Measurements from ENCODE around the gene LYPD8. TPM values are rescaled to one million over a fixed set of nuclear protein-coding genes. Genes with fewer than 3 reads are reported as not detected.

The LYPD8 gene
- total and polyA plus RNA-seq, 2 experiments from 2014 or later, result not detected

DNA sequence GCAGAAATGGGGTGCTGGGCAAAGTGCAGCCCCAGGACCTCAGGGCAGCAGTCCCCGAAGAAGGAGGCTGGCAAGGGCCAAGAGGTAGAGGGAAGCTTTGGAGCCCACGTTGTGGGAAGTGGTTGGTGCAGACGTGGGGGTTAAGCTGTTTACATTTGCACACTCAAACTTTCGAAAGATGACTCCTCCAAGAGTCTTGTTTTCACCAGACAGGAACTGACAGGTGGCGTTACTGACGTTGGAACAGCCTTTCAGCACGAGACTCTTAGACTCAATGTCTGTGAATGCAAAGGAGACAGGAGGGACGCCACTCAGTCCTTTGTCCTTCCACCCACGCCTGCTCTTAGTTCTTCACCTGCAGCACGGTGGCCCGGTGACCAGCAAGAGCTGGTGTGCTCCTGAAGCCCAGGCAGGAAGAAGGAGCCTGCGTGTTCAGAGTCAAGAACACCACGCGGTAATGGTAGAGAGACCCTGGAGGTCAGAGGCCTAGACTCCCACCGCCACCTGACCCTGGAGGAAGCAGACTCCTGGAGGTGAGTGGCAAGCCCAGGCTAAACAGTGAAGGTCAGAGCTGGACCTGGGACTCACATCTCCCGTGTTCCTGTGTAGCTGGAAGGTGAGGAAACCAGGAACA, 15.9 kb downstream of the LYPD8 start:
- Histone ChIP-seq H3K4me1 (ENCODE audit: insufficient read depth) (no peaks in the 10 kb centered on the region), H3K79me2 (replicated peaks; ENCODE audit: insufficient read depth) (no peaks in the 10 kb centered on the region), H3K27ac (ENCODE audit: low read depth) (no peak overlapping the region), H3K36me3 (ENCODE audit: insufficient read depth) (no peaks in the 10 kb centered on the region), H4K20me1 (replicated peaks; ENCODE audit: insufficient read depth) (no peaks in the 10 kb centered on the region), H3K4me2 (no peak overlapping the region), H3K27me3 (ENCODE audit: insufficient read depth) (no peaks in the 10 kb centered on the region), H3F3A (replicated peaks; ENCODE audit: low read depth) (no peaks in the 10 kb centered on the region), H2AFZ (no peak overlapping the region), H3K9me2 (ENCODE audit: insufficient read depth) (no peaks in the 10 kb centered on the region), H3K4me3 (no peak overlapping the region)
- Mint-ChIP-seq H3K4me3 (no peak overlapping the region), H3K27ac (no peak overlapping the region), H3K9me3 (peaks cover 95% of the 10 kb centered on the region), H3K4me1 (no peaks in the 10 kb centered on the region), H3K27me3 (ENCODE audit: insufficient read depth, low read depth, poor library complexity) (peaks cover 4% of the 10 kb centered on the region), H3K36me3 (ENCODE audit: low read depth) (peaks cover 36% of the 10 kb centered on the region)
- ATAC-seq (no peak), DNase-seq (ENCODE audit: low spot score) (no peak)
- TF ChIP-seq, protein P1, sequence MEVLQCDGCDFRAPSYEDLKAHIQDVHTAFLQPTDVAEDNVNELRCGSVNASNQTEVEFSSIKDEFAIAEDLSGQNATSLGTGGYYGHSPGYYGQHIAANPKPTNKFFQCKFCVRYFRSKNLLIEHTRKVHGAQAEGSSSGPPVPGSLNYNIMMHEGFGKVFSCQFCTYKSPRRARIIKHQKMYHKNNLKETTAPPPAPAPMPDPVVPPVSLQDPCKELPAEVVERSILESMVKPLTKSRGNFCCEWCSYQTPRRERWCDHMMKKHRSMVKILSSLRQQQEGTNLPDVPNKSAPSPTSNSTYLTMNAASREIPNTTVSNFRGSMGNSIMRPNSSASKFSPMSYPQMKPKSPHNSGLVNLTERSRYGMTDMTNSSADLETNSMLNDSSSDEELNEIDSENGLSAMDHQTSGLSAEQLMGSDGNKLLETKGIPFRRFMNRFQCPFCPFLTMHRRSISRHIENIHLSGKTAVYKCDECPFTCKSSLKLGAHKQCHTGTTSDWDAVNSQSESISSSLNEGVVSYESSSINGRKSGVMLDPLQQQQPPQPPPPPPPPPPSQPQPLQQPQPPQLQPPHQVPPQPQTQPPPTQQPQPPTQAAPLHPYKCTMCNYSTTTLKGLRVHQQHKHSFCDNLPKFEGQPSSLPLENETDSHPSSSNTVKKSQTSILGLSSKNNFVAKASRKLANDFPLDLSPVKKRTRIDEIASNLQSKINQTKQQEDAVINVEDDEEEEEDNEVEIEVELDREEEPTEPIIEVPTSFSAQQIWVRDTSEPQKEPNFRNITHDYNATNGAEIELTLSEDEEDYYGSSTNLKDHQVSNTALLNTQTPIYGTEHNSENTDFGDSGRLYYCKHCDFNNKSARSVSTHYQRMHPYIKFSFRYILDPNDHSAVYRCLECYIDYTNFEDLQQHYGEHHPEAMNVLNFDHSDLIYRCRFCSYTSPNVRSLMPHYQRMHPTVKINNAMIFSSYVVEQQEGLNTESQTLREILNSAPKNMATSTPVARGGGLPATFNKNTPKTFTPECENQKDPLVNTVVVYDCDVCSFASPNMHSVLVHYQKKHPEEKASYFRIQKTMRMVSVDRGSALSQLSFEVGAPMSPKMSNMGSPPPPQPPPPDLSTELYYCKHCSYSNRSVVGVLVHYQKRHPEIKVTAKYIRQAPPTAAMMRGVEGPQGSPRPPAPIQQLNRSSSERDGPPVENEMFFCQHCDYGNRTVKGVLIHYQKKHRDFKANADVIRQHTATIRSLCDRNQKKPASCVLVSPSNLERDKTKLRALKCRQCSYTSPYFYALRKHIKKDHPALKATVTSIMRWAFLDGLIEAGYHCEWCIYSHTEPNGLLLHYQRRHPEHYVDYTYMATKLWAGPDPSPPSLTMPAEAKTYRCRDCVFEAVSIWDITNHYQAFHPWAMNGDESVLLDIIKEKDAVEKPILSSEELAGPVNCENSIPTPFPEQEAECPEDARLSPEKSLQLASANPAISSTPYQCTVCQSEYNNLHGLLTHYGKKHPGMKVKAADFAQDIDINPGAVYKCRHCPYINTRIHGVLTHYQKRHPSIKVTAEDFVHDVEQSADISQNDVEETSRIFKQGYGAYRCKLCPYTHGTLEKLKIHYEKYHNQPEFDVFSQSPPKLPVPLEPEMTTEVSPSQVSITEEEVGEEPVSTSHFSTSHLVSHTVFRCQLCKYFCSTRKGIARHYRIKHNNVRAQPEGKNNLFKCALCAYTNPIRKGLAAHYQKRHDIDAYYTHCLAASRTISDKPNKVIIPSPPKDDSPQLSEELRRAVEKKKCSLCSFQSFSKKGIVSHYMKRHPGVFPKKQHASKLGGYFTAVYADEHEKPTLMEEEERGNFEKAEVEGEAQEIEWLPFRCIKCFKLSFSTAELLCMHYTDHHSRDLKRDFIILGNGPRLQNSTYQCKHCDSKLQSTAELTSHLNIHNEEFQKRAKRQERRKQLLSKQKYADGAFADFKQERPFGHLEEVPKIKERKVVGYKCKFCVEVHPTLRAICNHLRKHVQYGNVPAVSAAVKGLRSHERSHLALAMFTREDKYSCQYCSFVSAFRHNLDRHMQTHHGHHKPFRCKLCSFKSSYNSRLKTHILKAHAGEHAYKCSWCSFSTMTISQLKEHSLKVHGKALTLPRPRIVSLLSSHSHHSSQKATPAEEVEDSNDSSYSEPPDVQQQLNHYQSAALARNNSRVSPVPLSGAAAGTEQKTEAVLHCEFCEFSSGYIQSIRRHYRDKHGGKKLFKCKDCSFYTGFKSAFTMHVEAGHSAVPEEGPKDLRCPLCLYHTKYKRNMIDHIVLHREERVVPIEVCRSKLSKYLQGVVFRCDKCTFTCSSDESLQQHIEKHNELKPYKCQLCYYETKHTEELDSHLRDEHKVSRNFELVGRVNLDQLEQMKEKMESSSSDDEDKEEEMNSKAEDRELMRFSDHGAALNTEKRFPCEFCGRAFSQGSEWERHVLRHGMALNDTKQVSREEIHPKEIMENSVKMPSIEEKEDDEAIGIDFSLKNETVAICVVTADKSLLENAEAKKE (CRISPR knock-in tag; IDR thresholded peaks at IDR 0.05), result no peak

DNA sequence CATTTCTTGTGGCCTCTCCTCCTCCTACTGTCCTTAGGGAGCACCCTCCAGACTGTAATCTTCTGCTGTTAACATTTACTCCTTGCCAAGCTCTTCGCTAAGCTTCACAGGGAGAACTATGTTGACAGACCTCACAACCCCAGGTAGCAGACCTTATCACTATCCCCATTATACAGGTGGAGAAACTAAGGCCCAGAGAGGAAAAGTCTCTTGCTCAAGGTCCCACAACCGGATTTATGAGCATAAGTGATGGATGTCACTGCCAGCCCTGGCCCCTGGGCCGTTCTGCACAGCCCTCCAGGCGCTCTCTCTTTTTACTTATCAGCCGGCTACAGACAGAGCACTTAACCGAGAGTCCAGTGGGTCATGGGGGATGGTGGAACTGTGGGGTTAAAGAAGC, 18.1 kb downstream of the LYPD8 start:
- Mint-ChIP-seq H3K4me3 (no peak overlapping the region), H3K27me3 (ENCODE audit: insufficient read depth, low read depth, poor library complexity) (peaks cover 4% of the 10 kb centered on the region), H3K36me3 (ENCODE audit: low read depth) (peaks cover 41% of the 10 kb centered on the region), H3K4me1 (no peaks in the 10 kb centered on the region), H3K9me3 (peaks cover 95% of the 10 kb centered on the region), H3K27ac (no peak overlapping the region)
- Histone ChIP-seq H3K4me3 (no peak overlapping the region), H4K20me1 (replicated peaks; ENCODE audit: insufficient read depth) (no peaks in the 10 kb centered on the region), H3K9me2 (ENCODE audit: insufficient read depth) (no peaks in the 10 kb centered on the region), H2AFZ (no peak overlapping the region), H3F3A (replicated peaks; ENCODE audit: low read depth) (no peaks in the 10 kb centered on the region), H3K4me1 (ENCODE audit: insufficient read depth) (no peaks in the 10 kb centered on the region), H3K36me3 (ENCODE audit: insufficient read depth) (no peaks in the 10 kb centered on the region), H3K79me2 (replicated peaks; ENCODE audit: insufficient read depth) (no peaks in the 10 kb centered on the region), H3K4me2 (no peak overlapping the region), H3K27me3 (ENCODE audit: insufficient read depth) (no peaks in the 10 kb centered on the region), H3K27ac (ENCODE audit: low read depth) (no peak overlapping the region)
- ATAC-seq, result no peak
- DNase-seq (ENCODE audit: low spot score), result no peak
- TF ChIP-seq NANOG (IDR thresholded peaks at IDR 0.05; ENCODE audit: borderline replicate concordance), result no peak
- TF ChIP-seq ZNF114 (CRISPR knock-in tag; IDR thresholded peaks at IDR 0.05), result no peak
- TF ChIP-seq EZH2phosphoT487 (IDR thresholded peaks at IDR 0.05; ENCODE audit: unreplicated experiment), result no peak
- TF ChIP-seq ZNF331 (CRISPR knock-in tag; IDR thresholded peaks at IDR 0.05; ENCODE audit: low read depth), result no peak
- TF ChIP-seq, protein P2, sequence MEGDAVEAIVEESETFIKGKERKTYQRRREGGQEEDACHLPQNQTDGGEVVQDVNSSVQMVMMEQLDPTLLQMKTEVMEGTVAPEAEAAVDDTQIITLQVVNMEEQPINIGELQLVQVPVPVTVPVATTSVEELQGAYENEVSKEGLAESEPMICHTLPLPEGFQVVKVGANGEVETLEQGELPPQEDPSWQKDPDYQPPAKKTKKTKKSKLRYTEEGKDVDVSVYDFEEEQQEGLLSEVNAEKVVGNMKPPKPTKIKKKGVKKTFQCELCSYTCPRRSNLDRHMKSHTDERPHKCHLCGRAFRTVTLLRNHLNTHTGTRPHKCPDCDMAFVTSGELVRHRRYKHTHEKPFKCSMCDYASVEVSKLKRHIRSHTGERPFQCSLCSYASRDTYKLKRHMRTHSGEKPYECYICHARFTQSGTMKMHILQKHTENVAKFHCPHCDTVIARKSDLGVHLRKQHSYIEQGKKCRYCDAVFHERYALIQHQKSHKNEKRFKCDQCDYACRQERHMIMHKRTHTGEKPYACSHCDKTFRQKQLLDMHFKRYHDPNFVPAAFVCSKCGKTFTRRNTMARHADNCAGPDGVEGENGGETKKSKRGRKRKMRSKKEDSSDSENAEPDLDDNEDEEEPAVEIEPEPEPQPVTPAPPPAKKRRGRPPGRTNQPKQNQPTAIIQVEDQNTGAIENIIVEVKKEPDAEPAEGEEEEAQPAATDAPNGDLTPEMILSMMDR (conservative IDR thresholded peaks at IDR 0.05; ENCODE audit: low read depth in 2 of 2), result no peak
- TF ChIP-seq, protein P3, sequence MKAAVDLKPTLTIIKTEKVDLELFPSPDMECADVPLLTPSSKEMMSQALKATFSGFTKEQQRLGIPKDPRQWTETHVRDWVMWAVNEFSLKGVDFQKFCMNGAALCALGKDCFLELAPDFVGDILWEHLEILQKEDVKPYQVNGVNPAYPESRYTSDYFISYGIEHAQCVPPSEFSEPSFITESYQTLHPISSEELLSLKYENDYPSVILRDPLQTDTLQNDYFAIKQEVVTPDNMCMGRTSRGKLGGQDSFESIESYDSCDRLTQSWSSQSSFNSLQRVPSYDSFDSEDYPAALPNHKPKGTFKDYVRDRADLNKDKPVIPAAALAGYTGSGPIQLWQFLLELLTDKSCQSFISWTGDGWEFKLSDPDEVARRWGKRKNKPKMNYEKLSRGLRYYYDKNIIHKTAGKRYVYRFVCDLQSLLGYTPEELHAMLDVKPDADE (IDR thresholded peaks at IDR 0.05), result no peak
- TF ChIP-seq POLR2AphosphoS5 (IDR thresholded peaks at IDR 0.05; ENCODE audit: low read depth), result no peak
